SK-N-SH (cell line): ENCODE measurements around the gene TPRG1L. TPM values are rescaled to one million over a fixed set of nuclear protein-coding genes. Genes with fewer than 3 reads are reported as not detected.
"Not testable (repeated sequence)": the region's sequence is repeated elsewhere in the genome, so short reads cannot be mapped to it uniquely, and the experiment has no call there.

Experiments used
- CTCF ChIA-PET: fragments of 300-600, 350-600 bp; formaldehyde crosslinking; extraction: SDS; loops from one replicate; lab custom pipeline; 2021; lab: Yijun Ruan, JAX
- POLR2A ChIA-PET: fragments of 350-600 bp; sonication (Branson Sonifier 250); formaldehyde crosslinking; extraction: SDS; loops from one replicate; lab custom pipeline; 2020; ENCODE audit warnings: antibody characterized with exemption, inconsistent platforms; lab: Yijun Ruan, JAX
- DNase-seq: peaks from one replicate; pipeline ENCODE4 v3.0.0; 2012
- H2AFZ ChIP-seq: fragments of 200-600 bp; sonication (generic); 2 replicates; pipeline ENCODE4 v1.8.1; 2016; ENCODE audit warnings: antibody characterized with exemption, mild to moderate bottlenecking, low read depth
- H3F3A ChIP-seq: fragments of 200-600 bp; sonication (generic); replicated peaks from 2 replicates; pipeline ENCODE3; 2016; ENCODE audit warnings: antibody characterized with exemption, mild to moderate bottlenecking; ENCODE audit not compliant: insufficient read depth
- H3K27ac ChIP-seq, 2 experiments: fragments of 200-500 bp in 1 of 2; fragments of 200-600 bp in 1 of 2; sonication (Bioruptor generic) in 1 of 2; sonication (generic), shearing (Covaris generic) in 1 of 2; 2 replicates each; pipeline versions ENCODE4 v1.5.1 to v1.6.1; 2014 to 2016; ENCODE audit warnings: low read depth in 2 of 2, inconsistent platforms in 1 of 2, low read length in 1 of 2, mild to moderate bottlenecking in 1 of 2, mixed read lengths in 1 of 2
- H3K27me3 ChIP-seq: fragments of 200-600 bp; sonication (generic), shearing (Covaris generic); 2 replicates; pipeline ENCODE4 v1.6.1; 2016; ENCODE audit warnings: mixed run types; ENCODE audit not compliant: insufficient read depth
- H3K36me3 ChIP-seq, 2 experiments: fragments of 200-500 bp in 1 of 2; fragments of 200-600 bp in 1 of 2; sonication (Bioruptor generic) in 1 of 2; sonication (generic) in 1 of 2; replicated peaks in 1 of 2; 2 replicates each; pipeline versions ENCODE3 to v1.5.1; 2014 to 2016; ENCODE audit warnings: low read length in 1 of 2, mild to moderate bottlenecking in 1 of 2; ENCODE audit not compliant: insufficient read depth in 2 of 2, control insufficient read depth in 1 of 2
- H3K4me1 ChIP-seq, 2 experiments: fragments of 200-500 bp in 1 of 2; fragments of 200-600 bp in 1 of 2; sonication (Bioruptor generic) in 1 of 2; sonication (generic), shearing (Covaris generic) in 1 of 2; 2 replicates each; pipeline versions ENCODE4 v1.5.1 to v1.6.1; 2014 to 2016; ENCODE audit warnings: low read depth in 1 of 2, low read length in 1 of 2, mixed run types in 1 of 2; ENCODE audit not compliant: insufficient read depth in 2 of 2, control insufficient read depth in 1 of 2
- H3K4me2 ChIP-seq: fragments of 200-600 bp; sonication (generic), shearing (Covaris generic); 2 replicates; pipeline ENCODE4 v1.6.1; 2017; ENCODE audit warnings: mixed run types
- H3K4me3 ChIP-seq, 2 experiments: fragments of 200-500 bp in 1 of 2; fragments of 200-600 bp in 1 of 2; sonication (Bioruptor generic) in 1 of 2; sonication (generic), shearing (Covaris generic) in 1 of 2; 2 replicates each; pipeline versions ENCODE4 v1.5.1 to v1.8.1; 2014 to 2016; ENCODE audit warnings: low read depth in 2 of 2, inconsistent platforms in 1 of 2, low read length in 1 of 2, mild to moderate bottlenecking in 1 of 2, mixed read lengths in 1 of 2, moderate library complexity in 1 of 2
- H3K79me2 ChIP-seq: fragments of 200-600 bp; sonication (generic); 2 replicates; pipeline ENCODE4 v1.8.1; 2017; ENCODE audit warnings: mild to moderate bottlenecking; ENCODE audit not compliant: insufficient read depth
- H3K9ac ChIP-seq: fragments of 200-600 bp; sonication (generic); 2 replicates; pipeline ENCODE4 v1.6.1; 2017; ENCODE audit warnings: mixed run types
- H3K9me2 ChIP-seq: fragments of 200-600 bp; sonication (generic); 2 replicates; pipeline ENCODE4 v1.6.1; 2017; ENCODE audit warnings: mixed run types
- H3K9me3 ChIP-seq: fragments of 200-600 bp; sonication (generic); 2 replicates; pipeline ENCODE4 v1.6.1; 2017; ENCODE audit warnings: mixed run types, mild to moderate bottlenecking, moderate library complexity
- H4K20me1 ChIP-seq: fragments of 200-600 bp; sonication (generic); 2 replicates; pipeline ENCODE4 v1.6.1; 2017; ENCODE audit warnings: mild to moderate bottlenecking, mixed run types; ENCODE audit not compliant: insufficient read depth
- EP300 ChIP-seq, 2 experiments: IDR thresholded peaks; 2 replicates each; pipeline versions ENCODE4 v1.4.0 to v1.6.1; 2012; ENCODE audit warnings: borderline replicate concordance in 1 of 2, low read depth in 1 of 2, low read length in 1 of 2
- GABPA ChIP-seq: IDR thresholded peaks from 2 replicates; pipeline ENCODE4 v1.4.0; 2012; ENCODE audit warnings: low read depth, mild to moderate bottlenecking
- RAD21 ChIP-seq: IDR thresholded peaks from 2 replicates; pipeline ENCODE4 v1.6.1; 2012; ENCODE audit warnings: mild to moderate bottlenecking, low read length
- SMC3 ChIP-seq: IDR thresholded peaks from 2 replicates; pipeline ENCODE4 v1.6.1; 2012; ENCODE audit warnings: low read depth, low read length, improper control_type of control experiment
- TCF12 ChIP-seq: IDR thresholded peaks from 2 replicates; pipeline ENCODE4 v1.4.0; 2012
- WGBS: methylation state at CpG from one replicate; pipeline ENCODE4 v1.1.6; 2017; ENCODE audit warnings: low lambda C conversion rate; 5-methylcytosine and 5-hydroxymethylcytosine counted together
- polyA plus RNA-seq, 3 experiments: library from polyadenylated mRNA; depleted of rRNA; stranded (reverse); fragments of >200 nt; gene quantifications; 2 replicates each; pipeline ENCODE4 v1.2.3, GENCODE V29; 2012
- TF ChIP-seq, protein P1 (sequence below): fragments of 200-600 bp; sonication (generic); IDR thresholded peaks from 2 replicates; pipeline ENCODE4 v1.6.1; 2017; ENCODE audit warnings: antibody characterized with exemption, mild to moderate bottlenecking, moderate library complexity
- TF ChIP-seq, protein P2 (sequence below): IDR thresholded peaks from 2 replicates; pipeline ENCODE4 v1.6.1; 2012; ENCODE audit warnings: mild to moderate bottlenecking, low read depth, low read length, moderate library complexity

The TPRG1L gene
- polyA plus RNA-seq, 1 of the 3 experiments (the other 2 are of a cell fraction) = 25.9 TPM

DNA sequence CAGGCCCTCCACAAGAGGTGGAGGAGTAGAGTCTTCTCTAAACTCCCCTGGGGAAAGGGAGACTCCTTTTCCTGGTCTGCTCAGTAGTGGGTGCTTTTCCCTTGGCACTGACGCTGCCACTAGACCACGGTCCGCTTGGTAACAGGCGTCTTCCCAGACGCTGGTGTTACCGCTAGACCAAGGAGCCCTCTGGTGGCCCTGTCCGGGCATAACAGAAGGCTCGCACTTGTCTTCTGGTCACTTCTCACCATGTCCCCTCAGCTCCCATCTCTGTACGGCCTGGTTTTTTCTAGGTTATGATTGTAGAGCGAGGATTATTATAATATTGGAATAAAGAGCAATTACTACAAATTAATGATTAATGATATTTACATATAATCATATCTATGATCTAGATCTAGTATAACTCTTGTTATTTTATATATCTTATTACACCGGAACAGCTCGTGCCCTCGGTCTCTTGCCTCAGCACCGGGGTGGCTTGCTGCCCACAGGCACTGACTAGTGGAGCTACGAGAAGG lies 3.6 kb upstream of the TPRG1L start:
- H3K36me3 ChIP-seq, DNase-seq, H3K27me3 ChIP-seq, H3K27ac ChIP-seq, H3K4me2 ChIP-seq, H3F3A ChIP-seq, H3K9ac ChIP-seq, POLR2A ChIA-PET, H3K4me3 ChIP-seq, H4K20me1 ChIP-seq, H2AFZ ChIP-seq, H3K9me2 ChIP-seq, H3K9me3 ChIP-seq: not testable (repeated sequence)
- CTCF ChIA-PET = interaction anchor here (0.7 to 6.4 kb wide), 17 partner anchors 8 to 163 kb away, joined by 3 to 78 read pairs (median 5); partner anchors contain the start of gene WRAP73
- Histone ChIP-seq H3K79me2 (peaks cover 13% of the 10 kb centered on the region), H3K4me1 (peaks cover 0 to 25% of the 10 kb centered on the region in 2 experiments; a peak in 1 of 4 replicates)
- WGBS = 29% methylated on average over 15 of the region's 15 CpGs
- peak; percentile 49 for TF ChIP-seq SMC3
- peak; percentile 57 for TF ChIP-seq RAD21
- TF ChIP-seq, protein P1, sequence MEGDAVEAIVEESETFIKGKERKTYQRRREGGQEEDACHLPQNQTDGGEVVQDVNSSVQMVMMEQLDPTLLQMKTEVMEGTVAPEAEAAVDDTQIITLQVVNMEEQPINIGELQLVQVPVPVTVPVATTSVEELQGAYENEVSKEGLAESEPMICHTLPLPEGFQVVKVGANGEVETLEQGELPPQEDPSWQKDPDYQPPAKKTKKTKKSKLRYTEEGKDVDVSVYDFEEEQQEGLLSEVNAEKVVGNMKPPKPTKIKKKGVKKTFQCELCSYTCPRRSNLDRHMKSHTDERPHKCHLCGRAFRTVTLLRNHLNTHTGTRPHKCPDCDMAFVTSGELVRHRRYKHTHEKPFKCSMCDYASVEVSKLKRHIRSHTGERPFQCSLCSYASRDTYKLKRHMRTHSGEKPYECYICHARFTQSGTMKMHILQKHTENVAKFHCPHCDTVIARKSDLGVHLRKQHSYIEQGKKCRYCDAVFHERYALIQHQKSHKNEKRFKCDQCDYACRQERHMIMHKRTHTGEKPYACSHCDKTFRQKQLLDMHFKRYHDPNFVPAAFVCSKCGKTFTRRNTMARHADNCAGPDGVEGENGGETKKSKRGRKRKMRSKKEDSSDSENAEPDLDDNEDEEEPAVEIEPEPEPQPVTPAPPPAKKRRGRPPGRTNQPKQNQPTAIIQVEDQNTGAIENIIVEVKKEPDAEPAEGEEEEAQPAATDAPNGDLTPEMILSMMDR = peak; percentile 54

DNA sequence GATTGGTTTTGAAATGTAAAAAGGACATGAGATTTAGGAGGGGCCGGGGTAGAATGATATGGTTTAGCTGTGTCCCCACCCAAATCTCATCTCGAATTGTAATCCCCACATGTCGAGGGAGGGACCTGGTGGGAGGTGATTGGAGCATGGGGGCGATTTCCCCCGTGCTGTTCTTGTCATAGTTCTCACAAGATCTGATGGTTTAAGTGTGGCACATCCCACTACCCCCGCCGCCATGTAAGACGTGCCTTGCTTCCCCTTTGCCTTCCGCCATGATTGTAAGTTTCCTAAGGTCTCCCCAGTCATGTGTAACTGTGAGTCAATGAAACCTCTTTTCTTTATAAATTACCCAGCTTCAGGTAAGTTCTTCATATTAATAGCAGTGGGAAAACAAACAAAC lies 2.7 kb upstream of the TPRG1L start:
- H3K9me2 ChIP-seq, H3K4me2 ChIP-seq, H3K4me3 ChIP-seq, POLR2A ChIA-PET, H2AFZ ChIP-seq, H4K20me1 ChIP-seq, H3K27ac ChIP-seq, H3K9ac ChIP-seq, H3K9me3 ChIP-seq, H3K27me3 ChIP-seq, H3F3A ChIP-seq, H3K36me3 ChIP-seq, DNase-seq: not testable (repeated sequence)
- WGBS = 68% methylated on average over 9 of the region's 9 CpGs
- Histone ChIP-seq H3K4me1 (peaks cover 0 to 25% of the 10 kb centered on the region in 2 experiments; a peak in 1 of 4 replicates), H3K79me2 (peaks cover 16% of the 10 kb centered on the region)
- CTCF ChIA-PET = interaction anchor here (1.0 to 6.4 kb wide), 11 partner anchors 14 to 164 kb away, joined by 3 to 78 read pairs (median 7); partner anchors contain the start of gene WRAP73

DNA sequence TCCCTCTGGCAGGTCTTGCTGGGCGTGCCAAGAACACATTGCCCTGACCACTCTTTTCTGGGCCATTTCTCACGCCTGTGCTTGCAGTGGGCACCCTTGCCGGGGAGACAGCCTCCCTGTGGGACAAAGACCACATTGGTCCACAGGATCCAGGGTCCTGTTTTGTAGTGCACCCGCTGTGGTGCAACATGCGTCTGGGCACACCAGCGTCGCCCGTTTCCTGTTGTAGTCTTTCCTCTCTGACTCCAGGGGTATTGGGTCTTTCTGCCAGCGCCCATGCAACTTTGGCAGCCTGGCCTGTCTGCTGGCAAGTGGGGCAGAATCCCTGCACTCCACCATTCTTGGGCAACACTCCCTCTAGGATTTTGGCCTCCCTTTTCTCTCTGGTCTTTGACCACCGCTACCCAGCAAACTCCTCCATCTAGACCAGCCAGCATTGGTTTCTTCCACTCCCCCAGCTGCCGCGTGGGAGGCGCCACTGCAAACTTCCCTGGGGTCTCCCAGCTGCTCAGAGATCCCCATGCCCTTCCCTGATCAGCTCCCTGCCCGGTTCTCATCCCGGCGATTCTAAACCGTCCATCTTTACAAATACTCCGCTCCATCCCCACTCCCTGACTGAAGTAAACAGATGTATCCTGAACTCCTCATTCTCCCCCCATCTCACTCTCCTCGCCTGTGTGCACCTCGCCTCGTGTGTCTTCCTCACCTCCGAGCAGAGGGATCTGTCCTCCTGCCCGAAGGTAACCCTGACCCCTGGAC lies 1.2 kb upstream of the TPRG1L start:
- H3K4me2 ChIP-seq = peak overlapping the region; percentile 90
- no peak for DNase-seq
- H3K27me3 ChIP-seq = no peaks in the 10 kb centered on the region
- peak overlapping the region; percentile 67; the same call in 1 of the 2 replicates for H3K9ac ChIP-seq
- ChIA-PET POLR2A (no interaction called here), CTCF (interaction anchor here (0.8 to 6.4 kb wide), 7 partner anchors 9 to 152 kb away, joined by 3 to 78 read pairs (median 4); no protein-coding TSS in a partner anchor)
- peak overlapping the region; percentile 84 to 93 for H3K4me3 ChIP-seq
- H4K20me1 ChIP-seq = no peaks in the 10 kb centered on the region
- WGBS = 29% methylated on average over 18 of the region's 23 CpGs
- peaks cover 0 to 38% of the 10 kb centered on the region in 2 experiments; a peak in 2 of 4 replicates for H3K4me1 ChIP-seq
- H2AFZ ChIP-seq = peak overlapping the region; percentile 87; the same call in 1 of the 2 replicates
- peak overlapping the region; percentile 20 to 65; a peak in 2 of 4 replicates for H3K27ac ChIP-seq
- H3K79me2 ChIP-seq = peaks cover 16% of the 10 kb centered on the region
- H3K9me3 ChIP-seq = no peaks in the 10 kb centered on the region
- peaks cover 3% of the 10 kb centered on the region for H3F3A ChIP-seq
- H3K9me2 ChIP-seq = no peaks in the 10 kb centered on the region
- TF ChIP-seq GABPA (no peak), TCF12 (no peak), EP300 (IDR thresholded peaks at IDR 0.05; ENCODE audit: borderline replicate concordance in 1 of 2, low read depth in 1 of 2, low read length in 1 of 2) (no peak)
- TF ChIP-seq, protein P1 = no peak
- TF ChIP-seq, protein P2, sequence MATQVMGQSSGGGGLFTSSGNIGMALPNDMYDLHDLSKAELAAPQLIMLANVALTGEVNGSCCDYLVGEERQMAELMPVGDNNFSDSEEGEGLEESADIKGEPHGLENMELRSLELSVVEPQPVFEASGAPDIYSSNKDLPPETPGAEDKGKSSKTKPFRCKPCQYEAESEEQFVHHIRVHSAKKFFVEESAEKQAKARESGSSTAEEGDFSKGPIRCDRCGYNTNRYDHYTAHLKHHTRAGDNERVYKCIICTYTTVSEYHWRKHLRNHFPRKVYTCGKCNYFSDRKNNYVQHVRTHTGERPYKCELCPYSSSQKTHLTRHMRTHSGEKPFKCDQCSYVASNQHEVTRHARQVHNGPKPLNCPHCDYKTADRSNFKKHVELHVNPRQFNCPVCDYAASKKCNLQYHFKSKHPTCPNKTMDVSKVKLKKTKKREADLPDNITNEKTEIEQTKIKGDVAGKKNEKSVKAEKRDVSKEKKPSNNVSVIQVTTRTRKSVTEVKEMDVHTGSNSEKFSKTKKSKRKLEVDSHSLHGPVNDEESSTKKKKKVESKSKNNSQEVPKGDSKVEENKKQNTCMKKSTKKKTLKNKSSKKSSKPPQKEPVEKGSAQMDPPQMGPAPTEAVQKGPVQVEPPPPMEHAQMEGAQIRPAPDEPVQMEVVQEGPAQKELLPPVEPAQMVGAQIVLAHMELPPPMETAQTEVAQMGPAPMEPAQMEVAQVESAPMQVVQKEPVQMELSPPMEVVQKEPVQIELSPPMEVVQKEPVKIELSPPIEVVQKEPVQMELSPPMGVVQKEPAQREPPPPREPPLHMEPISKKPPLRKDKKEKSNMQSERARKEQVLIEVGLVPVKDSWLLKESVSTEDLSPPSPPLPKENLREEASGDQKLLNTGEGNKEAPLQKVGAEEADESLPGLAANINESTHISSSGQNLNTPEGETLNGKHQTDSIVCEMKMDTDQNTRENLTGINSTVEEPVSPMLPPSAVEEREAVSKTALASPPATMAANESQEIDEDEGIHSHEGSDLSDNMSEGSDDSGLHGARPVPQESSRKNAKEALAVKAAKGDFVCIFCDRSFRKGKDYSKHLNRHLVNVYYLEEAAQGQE = no peak
- TF ChIP-seq, all 33 proteins: peak for 0
- peaks cover 4 to 13% of the 10 kb centered on the region in 2 experiments for H3K36me3 ChIP-seq
